HG02884 (cell line): ENCODE data around the gene LCK.
A peak's percentile ranks its signal among the peaks of the same experiment; 100 is the strongest.
"Not testable (repeated sequence)": the region's sequence is repeated elsewhere in the genome, so short reads cannot be mapped to it uniquely, and the experiment has no call there.

Source experiments
- ATAC-seq: cut with Tn5 transposase; IDR thresholded peaks from one replicate; pipeline ENCODE4 v1.9.1; 2021; ENCODE audit warnings: mild to moderate bottlenecking, moderate library complexity; ENCODE audit not compliant: unreplicated experiment

The LCK gene

DNA sequence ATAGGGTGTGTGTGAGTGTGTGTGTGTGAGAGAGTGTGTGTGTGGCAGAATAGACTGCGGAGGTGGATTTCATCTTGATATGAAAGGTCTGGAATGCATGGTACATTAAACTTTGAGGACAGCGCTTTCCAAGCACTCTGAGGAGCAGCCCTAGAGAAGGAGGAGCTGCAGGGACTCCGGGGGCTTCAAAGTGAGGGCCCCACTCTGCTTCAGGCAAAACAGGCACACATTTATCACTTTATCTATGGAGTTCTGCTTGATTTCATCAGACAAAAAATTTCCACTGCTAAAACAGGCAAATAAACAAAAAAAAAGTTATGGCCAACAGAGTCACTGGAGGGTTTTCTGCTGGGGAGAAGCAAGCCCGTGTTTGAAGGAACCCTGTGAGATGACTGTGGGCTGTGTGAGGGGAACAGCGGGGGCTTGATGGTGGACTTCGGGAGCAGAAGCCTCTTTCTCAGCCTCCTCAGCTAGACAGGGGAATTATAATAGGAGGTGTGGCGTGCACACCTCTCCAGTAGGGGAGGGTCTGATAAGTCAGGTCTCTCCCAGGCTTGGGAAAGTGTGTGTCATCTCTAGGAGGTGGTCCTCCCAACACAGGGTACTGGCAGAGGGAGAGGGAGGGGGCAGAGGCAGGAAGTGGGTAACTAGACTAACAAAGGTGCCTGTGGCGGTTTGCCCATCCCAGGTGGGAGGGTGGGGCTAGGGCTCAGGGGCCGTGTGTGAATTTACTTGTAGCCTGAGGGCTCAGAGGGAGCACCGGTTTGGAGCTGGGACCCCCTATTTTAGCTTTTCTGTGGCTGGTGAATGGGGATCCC, 22.5 kb downstream of the LCK start:
- no peak for ATAC-seq

DNA sequence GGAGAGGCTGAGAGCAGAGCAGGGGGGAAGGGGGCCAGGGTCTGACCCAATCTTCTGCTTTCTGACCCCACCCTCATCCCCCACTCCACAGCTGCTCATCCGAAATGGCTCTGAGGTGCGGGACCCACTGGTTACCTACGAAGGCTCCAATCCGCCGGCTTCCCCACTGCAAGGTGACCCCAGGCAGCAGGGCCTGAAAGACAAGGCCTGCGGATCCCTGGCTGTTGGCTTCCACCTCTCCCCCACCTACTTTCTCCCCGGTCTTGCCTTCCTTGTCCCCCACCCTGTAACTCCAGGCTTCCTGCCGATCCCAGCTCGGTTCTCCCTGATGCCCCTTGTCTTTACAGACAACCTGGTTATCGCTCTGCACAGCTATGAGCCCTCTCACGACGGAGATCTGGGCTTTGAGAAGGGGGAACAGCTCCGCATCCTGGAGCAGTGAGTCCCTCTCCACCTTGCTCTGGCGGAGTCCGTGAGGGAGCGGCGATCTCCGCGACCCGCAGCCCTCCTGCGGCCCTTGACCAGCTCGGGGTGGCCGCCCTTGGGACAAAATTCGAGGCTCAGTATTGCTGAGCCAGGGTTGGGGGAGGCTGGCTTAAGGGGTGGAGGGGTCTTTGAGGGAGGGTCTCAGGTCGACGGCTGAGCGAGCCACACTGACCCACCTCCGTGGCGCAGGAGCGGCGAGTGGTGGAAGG, 23.7 kb downstream of the LCK start:
- ATAC-seq = no peak

DNA sequence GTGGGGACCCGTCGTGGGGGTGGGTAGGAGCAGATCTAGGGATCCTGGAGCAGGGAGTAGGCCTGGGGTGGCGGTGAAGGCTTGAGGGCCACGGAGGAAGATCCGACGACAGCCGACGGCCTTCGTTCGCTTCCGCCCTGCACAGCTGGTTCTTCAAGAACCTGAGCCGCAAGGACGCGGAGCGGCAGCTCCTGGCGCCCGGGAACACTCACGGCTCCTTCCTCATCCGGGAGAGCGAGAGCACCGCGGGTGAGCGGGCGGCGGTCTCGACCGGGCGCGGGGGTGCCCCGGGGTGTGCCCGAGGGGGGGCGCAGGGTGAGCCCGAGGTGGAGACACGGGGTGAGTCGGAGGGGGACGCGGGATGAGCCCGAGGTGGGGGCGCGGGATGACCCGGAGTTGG, 24.4 kb downstream of the LCK start:
- ATAC-seq = no peak

DNA sequence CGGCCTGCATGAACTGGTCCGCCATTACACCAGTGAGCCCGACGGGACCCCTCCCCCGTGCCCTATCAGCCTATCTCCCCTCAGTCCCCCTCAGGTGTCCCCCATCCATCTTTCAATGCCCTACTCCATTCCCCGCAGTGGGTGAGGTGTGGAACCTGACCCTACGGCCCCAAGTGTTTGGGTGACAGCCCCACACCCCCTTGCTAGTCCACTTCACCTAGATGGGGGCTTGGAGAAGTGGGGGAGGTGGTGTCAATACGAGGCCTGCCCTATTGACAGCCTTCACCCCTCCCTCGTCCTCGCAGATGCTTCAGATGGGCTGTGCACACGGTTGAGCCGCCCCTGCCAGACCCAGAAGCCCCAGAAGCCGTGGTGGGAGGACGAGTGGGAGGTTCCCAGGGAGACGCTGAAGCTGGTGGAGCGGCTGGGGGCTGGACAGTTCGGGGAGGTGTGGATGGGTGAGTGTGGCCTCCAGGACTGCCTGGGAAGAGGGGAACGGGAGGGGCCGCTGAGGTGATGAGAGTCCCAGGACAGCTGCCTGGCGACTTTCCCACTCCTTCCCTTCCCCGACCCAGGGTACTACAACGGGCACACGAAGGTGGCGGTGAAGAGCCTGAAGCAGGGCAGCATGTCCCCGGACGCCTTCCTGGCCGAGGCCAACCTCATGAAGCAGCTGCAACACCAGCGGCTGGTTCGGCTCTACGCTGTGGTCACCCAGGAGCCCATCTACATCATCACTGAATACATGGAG, 25.1 kb downstream of the LCK start:
- no peak for ATAC-seq

DNA sequence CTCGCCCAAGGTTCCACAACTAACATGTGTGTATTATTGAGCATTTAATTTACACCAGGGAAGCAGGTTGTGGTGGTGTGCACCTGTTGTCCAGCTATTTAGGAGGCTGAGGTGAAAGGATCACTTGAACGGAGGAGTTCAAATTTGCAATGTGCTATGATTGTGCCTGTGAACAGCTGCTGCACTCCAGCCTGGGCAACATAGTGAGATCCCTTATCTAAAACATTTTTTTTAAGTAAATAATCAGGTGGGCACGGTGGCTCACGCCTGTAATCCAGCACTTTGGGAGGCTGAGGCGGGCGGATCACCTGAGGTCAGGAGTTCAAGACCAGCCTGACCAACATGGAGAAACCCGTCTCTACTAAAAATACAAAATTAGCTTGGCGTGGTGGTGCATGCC, 33.7 kb downstream of the LCK start:
- ATAC-seq = not testable (repeated sequence)

DNA sequence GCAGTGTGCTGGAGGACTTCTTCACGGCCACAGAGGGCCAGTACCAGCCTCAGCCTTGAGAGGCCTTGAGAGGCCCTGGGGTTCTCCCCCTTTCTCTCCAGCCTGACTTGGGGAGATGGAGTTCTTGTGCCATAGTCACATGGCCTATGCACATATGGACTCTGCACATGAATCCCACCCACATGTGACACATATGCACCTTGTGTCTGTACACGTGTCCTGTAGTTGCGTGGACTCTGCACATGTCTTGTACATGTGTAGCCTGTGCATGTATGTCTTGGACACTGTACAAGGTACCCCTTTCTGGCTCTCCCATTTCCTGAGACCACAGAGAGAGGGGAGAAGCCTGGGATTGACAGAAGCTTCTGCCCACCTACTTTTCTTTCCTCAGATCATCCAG, 34.6 kb downstream of the LCK start:
- ATAC-seq = no peak

DNA sequence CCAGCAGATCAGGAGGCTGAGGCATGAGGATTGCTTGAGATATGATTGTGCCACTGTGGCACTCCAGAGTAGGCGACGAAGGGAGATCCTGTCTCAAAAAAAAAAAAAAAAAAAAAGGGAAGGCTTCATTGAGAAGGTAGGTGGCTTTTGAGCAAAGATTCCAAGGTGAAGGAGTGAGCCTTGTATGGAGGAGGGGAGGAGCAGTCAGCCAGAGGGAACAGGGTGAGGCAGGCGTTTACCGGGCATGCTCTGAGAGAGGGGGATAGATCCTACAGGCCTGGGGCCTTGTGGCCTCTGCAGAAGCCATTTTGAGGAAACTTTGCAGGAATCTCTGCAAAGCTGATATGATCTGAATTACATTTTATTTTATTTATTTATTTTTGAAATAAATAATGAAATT, 35.7 kb downstream of the LCK start:
- no peak for ATAC-seq

DNA sequence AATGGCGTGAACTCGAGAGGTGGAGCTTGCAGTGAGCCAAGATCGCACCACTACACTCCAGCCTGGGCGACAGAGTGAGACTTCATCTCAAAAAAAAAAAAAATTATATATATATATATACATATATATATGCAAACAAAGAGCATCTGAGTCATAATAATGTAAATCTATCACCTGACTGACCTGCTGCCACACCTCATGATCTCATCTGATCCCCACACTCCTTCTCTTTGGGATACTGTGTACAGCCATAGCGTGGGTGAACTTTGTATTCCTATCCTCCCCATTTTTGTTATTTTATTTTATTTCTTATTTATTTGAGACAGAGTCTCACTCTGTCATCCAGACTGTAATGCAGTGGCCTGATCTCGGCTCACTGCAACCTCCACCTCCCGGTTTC, 38.2 kb downstream of the LCK start:
- no peak for ATAC-seq

DNA sequence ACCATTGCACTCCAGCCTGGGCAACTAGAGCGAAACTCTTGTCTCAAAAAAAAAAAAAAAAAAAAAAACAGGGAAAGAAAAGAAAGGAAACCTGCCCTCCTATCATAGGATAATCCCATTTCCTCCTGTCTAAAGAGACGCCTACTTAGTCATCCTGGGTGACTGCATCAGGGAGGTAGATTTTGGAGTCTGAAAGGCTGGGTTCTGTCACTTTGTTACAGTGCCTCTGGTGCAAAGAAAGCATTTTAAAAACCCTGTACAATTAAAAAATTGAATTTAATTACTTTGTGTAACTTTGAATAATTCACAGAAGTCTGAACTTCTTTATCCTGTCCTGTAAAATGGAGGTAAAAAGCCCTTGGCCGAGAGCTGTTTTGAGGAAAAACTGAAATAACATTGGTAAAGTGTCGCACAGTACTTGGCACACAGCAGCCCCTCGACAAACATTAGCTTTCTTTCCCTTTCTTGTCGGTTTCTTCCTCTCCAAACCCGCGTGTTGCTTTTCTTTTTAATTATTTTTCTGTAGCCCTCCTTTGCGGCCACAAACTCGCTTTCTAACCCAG, 40.2 kb downstream of the LCK start:
- ATAC-seq = no peak

DNA sequence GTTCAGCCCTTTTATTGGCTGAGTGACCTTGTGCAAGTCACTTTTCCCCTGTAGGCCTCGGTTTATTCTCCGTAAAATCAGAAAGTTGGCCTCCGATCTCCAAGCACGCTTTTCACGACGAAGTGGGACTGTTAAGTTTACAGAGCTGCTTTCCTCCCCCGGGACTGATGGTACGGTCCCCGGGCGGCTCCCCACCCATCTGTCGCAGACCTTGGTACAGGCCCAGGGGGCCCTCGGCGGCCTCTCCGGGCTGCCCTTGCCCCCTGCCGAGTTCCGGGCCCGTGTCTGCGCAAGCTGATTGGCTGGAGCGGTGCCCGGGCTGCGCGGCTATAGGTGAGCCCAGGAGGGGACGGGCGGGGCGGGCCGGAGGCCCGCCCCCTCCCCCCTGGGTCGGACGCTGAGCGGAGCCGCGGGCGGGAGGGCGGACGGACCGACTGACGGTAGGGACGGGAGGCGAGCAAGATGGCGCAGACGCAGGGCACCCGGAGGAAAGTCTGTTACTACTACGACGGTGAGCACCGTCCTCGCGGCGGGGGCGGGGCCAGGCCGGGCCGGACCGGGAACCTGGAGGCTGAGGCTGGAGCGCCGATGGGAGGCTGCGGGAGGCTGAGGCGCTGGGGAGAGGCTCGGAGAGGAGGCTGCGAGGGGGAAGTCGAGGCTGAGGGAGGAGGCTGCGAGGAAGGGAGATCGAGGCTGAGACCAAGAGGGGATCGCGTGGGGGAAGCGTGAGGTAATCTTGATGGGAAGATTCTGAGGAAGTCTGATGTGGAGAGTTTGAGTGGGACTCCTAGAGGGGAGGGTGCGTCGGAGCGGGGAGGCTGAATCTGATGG, 40.9 kb downstream of the LCK start, which contains the start of gene HDAC1:
Gene HDAC1 (plus strand): TSS at position 376 of the 831 bp plus-strand sequence. CDS start 87 bp downstream, at position 463.
- ATAC-seq = peak; percentile 94

DNA sequence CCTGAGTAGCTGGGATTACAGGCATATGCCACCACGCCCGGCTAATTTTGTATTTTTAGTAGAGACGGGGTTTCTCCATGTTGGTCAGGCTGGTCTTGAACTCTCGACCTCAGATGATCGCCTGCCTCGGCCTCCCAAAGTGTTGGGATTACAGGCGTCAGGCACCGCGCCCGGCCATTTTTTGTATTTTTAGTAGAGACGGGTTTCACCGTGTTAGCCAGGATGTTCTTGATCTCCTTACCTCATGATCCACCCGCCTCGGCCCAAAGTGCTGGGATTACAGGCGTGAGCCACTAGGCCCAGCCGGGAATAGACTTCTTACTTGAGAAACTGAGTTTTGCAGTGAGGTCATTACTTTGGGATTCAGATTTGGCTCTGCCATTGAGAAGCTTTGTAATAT, 47.1 kb downstream of the LCK start:
- ATAC-seq = not testable (repeated sequence)

DNA sequence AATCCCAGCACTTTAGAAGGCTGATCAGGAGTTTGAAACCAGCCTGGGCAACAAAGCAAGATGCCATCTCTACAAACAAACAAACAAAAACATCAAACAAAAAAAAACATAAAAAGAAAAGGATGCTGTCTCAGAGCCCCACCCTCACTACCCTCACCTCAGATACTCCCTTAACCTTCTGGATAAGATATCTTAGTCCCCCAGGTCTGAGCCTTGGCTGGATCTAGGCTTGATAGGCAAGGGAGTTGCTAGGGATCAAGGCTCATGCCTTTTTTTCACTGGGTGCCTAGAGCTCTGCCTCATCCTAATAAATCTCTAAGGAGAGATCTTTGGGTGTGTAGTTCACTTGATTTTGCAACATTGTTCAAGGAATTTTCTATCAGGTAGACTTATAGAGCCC, 48.3 kb downstream of the LCK start:
- ATAC-seq = no peak

DNA sequence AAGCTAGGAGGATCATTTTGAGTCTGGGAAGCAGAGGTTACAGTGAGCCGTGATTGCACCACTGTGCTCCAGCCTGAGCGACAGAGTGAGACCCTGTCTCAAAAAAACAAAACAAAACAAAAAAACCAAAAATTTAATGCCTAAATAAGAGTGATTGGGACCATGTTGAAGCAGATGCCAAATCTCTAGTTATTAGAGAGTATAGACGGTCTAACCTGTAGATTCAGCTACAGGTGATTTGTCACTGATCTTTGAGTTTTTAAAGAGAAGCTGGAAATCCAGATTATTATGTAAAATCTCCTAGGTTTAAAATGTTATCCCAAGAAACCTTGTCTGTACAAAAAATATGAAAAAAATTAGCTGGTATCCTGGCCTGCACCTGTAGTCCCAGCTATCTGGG, 52.3 kb downstream of the LCK start:
- no peak for ATAC-seq

DNA sequence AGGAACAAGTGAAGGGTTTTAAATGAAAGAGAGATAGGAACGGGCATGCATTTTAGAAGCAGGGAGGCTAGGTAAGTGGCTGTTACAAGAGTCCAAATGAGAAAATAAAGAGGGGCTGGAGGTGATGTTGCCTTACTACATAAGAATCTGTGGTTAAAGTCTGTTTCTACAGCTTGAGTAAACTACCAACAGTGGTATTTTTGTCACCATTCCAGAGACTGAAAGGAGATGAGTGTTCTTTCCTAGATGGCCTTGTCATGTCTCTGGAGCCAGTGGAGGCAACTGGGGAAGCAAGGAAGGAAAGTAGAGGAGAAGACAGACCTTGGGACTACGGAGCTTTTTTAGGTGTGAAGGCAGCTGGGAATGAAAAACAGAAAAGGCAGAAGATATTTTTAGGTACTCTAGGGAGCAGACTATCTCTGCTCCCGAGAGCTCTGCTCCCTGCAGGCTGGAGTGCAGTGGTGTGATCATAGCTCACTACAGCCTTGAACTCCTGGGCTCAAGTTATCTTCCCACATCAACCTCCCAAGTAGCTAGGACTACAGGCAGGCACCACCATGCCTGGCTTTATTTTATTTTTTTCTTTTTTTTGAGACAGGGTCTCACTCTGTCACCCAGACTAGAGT, 53.0 kb downstream of the LCK start:
- no peak for ATAC-seq

DNA sequence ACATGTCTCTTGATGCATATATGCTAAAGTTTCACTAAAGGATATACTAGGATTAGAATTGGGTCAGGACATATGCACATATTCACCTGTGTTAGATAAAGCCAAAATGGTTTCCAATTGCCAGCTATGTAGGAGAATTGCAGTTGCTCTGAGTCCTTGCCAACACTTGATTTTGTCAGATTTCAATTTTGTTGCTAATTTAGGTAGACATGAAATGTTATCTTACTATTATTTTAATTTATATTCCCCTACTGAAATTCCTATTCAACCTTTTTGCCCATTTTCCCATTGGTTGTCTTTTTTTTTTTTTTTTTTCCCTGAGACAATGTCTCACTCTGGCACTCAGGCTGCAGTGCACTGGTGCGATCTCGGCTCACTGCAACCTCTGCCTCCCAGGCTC, 54.2 kb downstream of the LCK start:
- ATAC-seq = no peak

DNA sequence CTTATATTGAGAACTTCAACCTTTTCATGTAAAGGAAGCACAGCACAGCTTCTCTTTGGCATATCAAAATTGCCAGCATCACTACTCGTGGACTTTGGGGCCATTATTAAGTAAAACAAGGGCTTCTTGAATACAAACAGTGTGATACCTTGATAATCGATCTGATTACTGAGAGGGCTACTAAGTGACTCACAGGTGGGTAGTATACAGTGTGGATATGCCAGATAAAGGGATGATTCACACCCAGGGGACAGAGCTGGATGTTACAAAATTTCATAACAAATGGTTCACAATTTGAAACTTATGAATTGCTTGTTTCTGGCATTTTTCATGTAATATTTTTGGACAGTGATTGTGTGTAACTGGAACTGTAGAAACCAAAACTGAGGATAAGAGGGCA, 56.3 kb downstream of the LCK start:
- no peak for ATAC-seq

DNA sequence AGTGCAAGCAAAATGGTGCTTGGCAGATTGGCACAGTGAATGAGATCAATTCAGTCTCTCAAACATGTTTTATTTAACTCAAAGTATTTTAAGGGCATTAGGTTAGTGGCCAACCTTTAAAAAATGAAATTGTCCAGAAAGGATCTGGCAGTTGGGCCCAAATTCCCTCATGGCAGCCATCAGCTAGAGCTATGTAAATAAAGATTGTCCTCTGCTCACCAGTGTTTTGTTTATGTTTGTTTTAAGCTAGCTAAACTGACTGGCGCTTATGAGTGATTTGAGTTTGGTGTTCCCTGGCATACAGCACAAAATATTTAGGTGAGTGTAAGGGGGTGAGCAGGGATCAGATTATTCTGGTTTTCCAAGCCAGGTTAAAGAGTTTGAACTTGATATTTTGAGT, 58.9 kb downstream of the LCK start:
- ATAC-seq = no peak

DNA sequence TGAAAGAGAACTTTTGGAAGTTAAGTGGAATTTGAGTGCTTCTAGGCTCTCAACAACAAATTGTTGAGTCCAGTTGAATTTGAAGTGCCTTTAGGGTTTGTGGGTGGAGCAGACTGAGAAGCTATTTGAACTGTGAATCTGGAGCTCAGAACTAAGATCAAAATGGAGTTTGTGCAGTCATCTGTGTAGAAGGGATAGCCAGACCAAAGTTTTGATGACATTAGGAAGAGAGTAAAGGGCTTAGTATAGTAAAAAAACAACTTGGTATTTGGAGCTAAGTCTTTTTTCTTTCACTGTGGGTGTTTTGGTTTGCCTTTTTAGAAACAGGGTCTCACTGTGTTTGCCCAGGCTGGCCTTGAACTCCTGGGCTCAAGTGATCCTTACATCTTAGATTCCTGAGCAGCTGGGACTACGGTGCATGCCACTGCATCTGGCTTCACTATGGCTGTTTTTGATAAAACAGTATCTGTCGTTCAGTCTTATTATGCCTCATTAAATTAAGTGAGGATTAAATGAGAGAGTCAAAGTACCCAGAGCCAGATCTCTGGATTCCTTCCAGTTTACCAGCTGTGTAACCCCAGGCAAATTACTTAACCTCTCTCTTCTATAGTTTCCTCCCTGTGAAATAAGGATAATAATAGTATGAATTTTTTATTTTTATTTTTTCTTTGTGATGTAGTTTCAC, 60.8 kb downstream of the LCK start:
- ATAC-seq = no peak

DNA sequence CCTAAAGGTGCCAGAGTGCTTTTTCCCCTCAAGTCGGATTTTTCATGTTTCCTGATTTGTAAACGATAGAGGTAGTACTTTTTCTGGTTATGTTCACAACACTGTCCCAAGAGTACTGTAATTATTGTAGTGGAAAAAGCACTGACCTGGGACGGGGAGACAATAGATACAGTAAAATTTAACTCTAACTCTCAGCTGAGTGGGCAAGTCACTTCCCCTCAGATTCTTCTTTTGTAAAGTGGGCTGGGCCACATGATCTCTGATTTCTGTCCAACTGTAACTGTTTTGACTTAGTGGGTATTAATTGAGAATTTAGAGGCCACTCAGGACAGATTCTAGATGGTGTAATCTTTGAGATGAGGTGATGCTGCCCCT, 65.8 kb downstream of the LCK start:
- no peak for ATAC-seq
